GM10266 (cell line): Measurements from ENCODE around the gene MC4R.

Experiments used
- DNase-seq: peaks from one replicate; pipeline ENCODE4 v3.0.0; 2012; ENCODE audit errors: extremely low spot score
- TF ChIP-seq, protein P1 (sequence below): IDR thresholded peaks from 2 replicates; pipeline ENCODE4 v1.5.1; 2012; ENCODE audit warnings: mild to moderate bottlenecking, low read depth; ENCODE audit not compliant: control insufficient read depth, insufficient read depth; ENCODE audit errors: missing control alignments

The MC4R gene

DNA sequence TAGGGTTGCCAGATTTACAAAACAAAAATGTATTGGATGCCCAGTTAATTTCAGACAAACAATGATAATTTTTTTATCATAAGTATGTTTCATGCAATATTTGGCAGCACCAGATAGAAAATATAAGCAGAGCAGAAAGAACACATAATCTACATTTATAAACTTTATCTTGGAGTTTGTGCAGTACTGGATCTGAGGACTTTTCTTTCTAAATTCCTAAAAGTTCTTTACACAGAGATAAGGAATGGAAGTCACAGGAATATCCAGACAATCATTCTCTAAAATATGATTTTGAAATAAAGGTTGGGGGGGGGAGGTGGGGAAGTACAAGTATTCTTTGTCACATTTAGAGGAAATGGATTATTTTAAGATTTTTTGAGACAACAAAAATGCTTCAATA lies 28.8 kb upstream of the MC4R start:
- TF ChIP-seq, protein P1, sequence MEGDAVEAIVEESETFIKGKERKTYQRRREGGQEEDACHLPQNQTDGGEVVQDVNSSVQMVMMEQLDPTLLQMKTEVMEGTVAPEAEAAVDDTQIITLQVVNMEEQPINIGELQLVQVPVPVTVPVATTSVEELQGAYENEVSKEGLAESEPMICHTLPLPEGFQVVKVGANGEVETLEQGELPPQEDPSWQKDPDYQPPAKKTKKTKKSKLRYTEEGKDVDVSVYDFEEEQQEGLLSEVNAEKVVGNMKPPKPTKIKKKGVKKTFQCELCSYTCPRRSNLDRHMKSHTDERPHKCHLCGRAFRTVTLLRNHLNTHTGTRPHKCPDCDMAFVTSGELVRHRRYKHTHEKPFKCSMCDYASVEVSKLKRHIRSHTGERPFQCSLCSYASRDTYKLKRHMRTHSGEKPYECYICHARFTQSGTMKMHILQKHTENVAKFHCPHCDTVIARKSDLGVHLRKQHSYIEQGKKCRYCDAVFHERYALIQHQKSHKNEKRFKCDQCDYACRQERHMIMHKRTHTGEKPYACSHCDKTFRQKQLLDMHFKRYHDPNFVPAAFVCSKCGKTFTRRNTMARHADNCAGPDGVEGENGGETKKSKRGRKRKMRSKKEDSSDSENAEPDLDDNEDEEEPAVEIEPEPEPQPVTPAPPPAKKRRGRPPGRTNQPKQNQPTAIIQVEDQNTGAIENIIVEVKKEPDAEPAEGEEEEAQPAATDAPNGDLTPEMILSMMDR = no peak
- DNase-seq = no peak

DNA sequence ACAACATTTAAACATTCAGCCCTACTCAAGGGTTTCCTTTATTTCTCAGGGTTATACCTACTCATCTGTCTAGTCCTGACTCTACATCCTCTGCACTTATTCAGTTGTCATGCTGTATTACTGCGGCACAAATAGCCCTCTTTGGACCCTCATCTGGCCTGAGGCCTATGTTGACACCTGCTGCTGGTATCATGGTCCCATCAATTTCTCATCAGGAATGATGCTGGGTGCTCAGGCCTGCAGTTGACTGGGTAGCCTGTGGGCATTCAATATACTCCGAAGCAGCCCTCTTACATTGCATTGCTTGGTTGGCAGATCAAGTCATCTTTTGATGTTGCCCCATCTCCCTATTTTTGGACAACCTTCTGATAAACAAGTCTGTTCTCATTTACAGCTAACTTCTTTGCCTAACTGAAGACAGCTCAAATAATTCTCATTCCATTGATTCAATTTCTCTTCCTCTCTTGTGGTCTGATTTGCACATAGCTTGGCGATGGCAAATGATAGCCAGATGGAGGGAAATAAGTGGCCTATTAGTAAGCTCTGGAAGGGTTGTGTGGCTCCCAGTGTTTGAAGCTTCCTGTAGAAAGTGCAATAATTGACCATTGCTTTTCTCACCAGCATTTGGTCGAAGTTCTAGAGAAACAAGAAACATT lies 19.1 kb upstream of the MC4R start:
- TF ChIP-seq, protein P1 = no peak
- DNase-seq = no peak

DNA sequence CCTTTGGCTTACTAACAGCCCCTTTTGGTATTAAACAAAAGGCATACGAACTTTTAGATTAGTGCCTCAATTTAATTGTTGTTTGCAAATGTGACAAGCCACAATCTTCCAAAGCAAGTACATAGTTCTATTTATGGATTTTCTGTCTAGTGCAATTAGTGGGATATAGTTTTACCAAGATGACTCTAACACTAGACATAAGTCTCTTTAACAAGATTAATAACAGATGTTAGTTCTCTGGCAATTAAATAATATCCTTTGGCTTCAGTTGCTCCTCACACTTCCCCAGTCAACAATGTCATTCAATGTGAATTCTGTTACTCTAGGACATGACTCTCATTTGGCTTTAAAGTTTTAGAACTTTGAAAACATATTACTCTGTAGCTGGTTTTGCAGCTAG lies 16.7 kb upstream of the MC4R start:
- TF ChIP-seq, protein P1 = no peak
- no peak for DNase-seq

DNA sequence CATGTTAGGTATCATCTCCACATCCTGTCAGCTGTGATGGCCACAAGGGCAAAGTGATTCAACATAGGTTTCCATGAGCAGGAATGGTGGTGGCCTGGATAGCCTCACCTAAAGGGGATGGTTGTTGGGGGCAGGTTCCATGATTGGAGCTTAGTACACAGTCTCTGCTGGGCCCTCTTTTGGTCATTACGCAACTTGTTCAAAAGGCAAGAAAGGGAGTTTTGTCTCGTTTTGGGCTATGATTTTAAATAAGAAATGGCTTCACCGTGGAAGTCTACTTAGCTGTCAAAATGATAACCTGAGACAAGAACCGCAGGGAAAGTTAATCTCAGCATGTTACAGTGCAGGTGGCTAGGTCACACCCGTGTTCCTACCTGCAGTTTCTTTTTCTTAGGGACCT lies 13.1 kb upstream of the MC4R start:
- TF ChIP-seq, protein P1 = no peak

DNA sequence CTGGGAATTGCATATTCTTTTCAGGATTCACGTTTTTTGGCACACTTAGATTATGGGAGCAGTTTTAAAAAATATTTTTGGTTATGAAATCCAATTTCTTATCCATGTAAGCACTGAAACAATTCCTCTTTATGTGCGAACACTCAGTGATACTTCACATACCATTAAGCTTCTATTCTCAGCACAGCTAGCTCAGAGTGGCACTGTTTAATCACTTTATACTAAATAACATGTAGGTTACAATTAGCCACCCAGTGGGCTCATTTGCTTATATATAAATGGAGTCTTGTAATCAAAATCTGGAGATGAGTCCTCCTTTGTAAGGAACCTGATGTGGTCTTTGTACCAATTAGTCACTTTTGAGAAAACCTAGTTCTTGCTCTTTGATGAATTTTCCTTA lies 11.3 kb upstream of the MC4R start:
- DNase-seq = no peak

More for the DNA sequence above, 13.1 kb upstream of the MC4R start:
- DNase-seq = no peak

DNA sequence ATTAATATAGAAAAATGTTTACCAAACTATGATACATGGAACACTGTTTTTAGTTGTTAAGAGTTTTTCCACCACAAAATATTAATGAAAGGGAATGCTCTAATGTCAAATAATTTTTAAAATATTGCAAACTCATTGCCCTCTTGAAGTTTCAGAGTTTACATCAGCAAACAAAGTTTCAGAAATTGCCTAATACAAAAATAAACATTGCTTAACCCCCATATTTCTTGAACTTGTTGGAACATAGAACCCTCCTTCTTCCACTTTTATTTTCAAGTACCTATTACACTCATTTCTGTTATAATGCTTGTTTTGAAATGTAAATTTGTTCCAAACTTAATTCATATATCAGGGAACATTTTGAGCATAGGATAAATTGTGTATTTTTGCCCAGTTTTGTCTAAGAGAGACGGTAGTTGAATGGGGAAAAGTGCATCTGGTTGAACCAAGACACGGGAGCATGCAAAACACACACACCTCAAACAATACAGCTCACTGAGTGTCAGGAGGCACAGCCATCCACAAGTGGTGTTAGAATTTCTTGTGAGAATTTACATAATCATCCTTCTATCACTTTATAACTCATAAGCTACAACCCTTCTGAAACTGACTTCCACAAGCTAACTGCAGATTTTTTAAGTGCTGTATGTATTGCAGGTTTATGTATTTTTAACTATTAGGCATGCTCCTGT lies 5.3 kb upstream of the MC4R start:
- no peak for DNase-seq

More for the DNA sequence above, 11.3 kb upstream of the MC4R start:
- TF ChIP-seq, protein P1 = no peak

More for the DNA sequence above, 5.3 kb upstream of the MC4R start:
- TF ChIP-seq, protein P1 = no peak
